SK-N-SH treated with all-trans-retinoic acid at 6 μM for 48 hours (cell line): Measurements from ENCODE around the gene CACNA1I.

Experiments
- ATAC-seq: fragments of 200-7000 bp; cut with Tn5 transposase; 3 replicates; pipeline ENCODE4 v1.9.1; 2020; ENCODE audit warnings: mild to moderate bottlenecking, moderate library complexity
- ARNTL ChIP-seq: fragments of 450-650 bp; formaldehyde crosslinking; IDR thresholded peaks from 2 replicates; pipeline ENCODE4 v1.5.0; 2020; ENCODE audit warnings: low read depth, mild to moderate bottlenecking, moderate library complexity, borderline replicate concordance
- BACH2 ChIP-seq: fragments of 250-450 bp; sonication (Bioruptor Pico); IDR thresholded peaks from 2 replicates; pipeline ENCODE4 v1.9.0; 2021; ENCODE audit warnings: mild to moderate bottlenecking, borderline replicate concordance
- CREB5 ChIP-seq: fragments of 250-450 bp; sonication (Bioruptor Pico); IDR thresholded peaks from 2 replicates; pipeline ENCODE4 v1.5.1; 2020; ENCODE audit warnings: low read depth, mild to moderate bottlenecking, moderate library complexity
- CSDC2 ChIP-seq: fragments of 250-450 bp; sonication (Bioruptor Pico); IDR thresholded peaks from 2 replicates; pipeline ENCODE4 v1.5.0; 2020; ENCODE audit warnings: mild to moderate bottlenecking, moderate library complexity
- CSRNP3 ChIP-seq: fragments of 250-450 bp; sonication (Bioruptor Pico); IDR thresholded peaks from 2 replicates; pipeline ENCODE4 v1.5.1; 2021; ENCODE audit warnings: mild to moderate bottlenecking, moderate library complexity
- ESRRG ChIP-seq: fragments of 250-450 bp; sonication (Bioruptor Pico); IDR thresholded peaks from 2 replicates; pipeline ENCODE4 v1.6.1; 2021; ENCODE audit warnings: mild to moderate bottlenecking
- GLIS3 ChIP-seq: fragments of 250-450 bp; sonication (Bioruptor Pico); IDR thresholded peaks from 2 replicates; pipeline ENCODE4 v1.5.0; 2020; ENCODE audit warnings: mild to moderate bottlenecking, moderate library complexity
- ISL1 ChIP-seq: fragments of 250-450 bp; sonication (Bioruptor Pico); IDR thresholded peaks from 2 replicates; pipeline ENCODE4 v2.1.2; 2022; ENCODE audit warnings: mild to moderate bottlenecking, moderate library complexity
- OSR1 ChIP-seq: fragments of 250-450 bp; sonication (Bioruptor Pico); IDR thresholded peaks from 2 replicates; pipeline ENCODE4 v1.8.0; 2022; ENCODE audit warnings: moderate library complexity, mild to moderate bottlenecking, inconsistent platforms
- PPARA ChIP-seq: fragments of 250-450 bp; sonication (Bioruptor Pico); IDR thresholded peaks from 2 replicates; pipeline ENCODE4 v1.5.0; 2020; ENCODE audit warnings: mild to moderate bottlenecking, borderline replicate concordance
- RARB ChIP-seq: fragments of 250-450 bp; sonication (Bioruptor Pico); IDR thresholded peaks from 2 replicates; pipeline ENCODE4 v1.8.0; 2021; ENCODE audit warnings: mild to moderate bottlenecking, moderate library complexity
- SNAI2 ChIP-seq: fragments of 250-450 bp; sonication (Bioruptor Pico); IDR thresholded peaks from 2 replicates; pipeline ENCODE4 v1.5.0; 2020; ENCODE audit warnings: mild to moderate bottlenecking, moderate library complexity
- TCF4 ChIP-seq: fragments of 250-450 bp; sonication (Bioruptor Pico); IDR thresholded peaks from 2 replicates; pipeline ENCODE4 v1.8.0; 2021; ENCODE audit warnings: mild to moderate bottlenecking, moderate library complexity, borderline replicate concordance
- TOX ChIP-seq: fragments of 250-450 bp; sonication (Bioruptor Pico); IDR thresholded peaks from 2 replicates; pipeline ENCODE4 v1.8.0; 2021; ENCODE audit warnings: mild to moderate bottlenecking, moderate library complexity, borderline replicate concordance
- TSHZ2 ChIP-seq: fragments of 250-450 bp; sonication (Bioruptor Pico); IDR thresholded peaks from 2 replicates; pipeline ENCODE4 v1.5.0; 2020; ENCODE audit warnings: mild to moderate bottlenecking, moderate library complexity
- ZC3H10 ChIP-seq: fragments of 250-450 bp; sonication (Bioruptor Pico); IDR thresholded peaks from 2 replicates; pipeline ENCODE4 v1.5.1; 2021; ENCODE audit warnings: mild to moderate bottlenecking, moderate library complexity
- ZFP3 ChIP-seq: fragments of 250-450 bp; sonication (Bioruptor Pico); IDR thresholded peaks from 2 replicates; pipeline ENCODE4 v1.5.0; 2020; ENCODE audit warnings: mild to moderate bottlenecking, moderate library complexity
- ZNF565 ChIP-seq: fragments of 450-650 bp; formaldehyde crosslinking; conservative IDR thresholded peaks from 2 replicates; pipeline ENCODE4 v1.5.0; 2020; ENCODE audit warnings: low read depth, mild to moderate bottlenecking, moderate library complexity
- ZNF70 ChIP-seq: fragments of 450-650 bp; formaldehyde crosslinking; IDR thresholded peaks from 2 replicates; pipeline ENCODE4 v1.5.0; 2020; ENCODE audit warnings: mild to moderate bottlenecking, moderate library complexity
- ZNF8 ChIP-seq: fragments of 450-650 bp; formaldehyde crosslinking; IDR thresholded peaks from 2 replicates; pipeline ENCODE4 v1.5.0; 2020; ENCODE audit warnings: mild to moderate bottlenecking, moderate library complexity
- TF ChIP-seq, protein P1 (sequence below): fragments of 250-450 bp; sonication (Bioruptor Pico); IDR thresholded peaks from 2 replicates; pipeline ENCODE4 v1.8.0; 2020; ENCODE audit warnings: mild to moderate bottlenecking, moderate library complexity, borderline replicate concordance
- TF ChIP-seq, protein P2 (sequence below): fragments of 250-450 bp; sonication (Bioruptor Pico); IDR thresholded peaks from 2 replicates; pipeline ENCODE4 v1.8.0; 2021; ENCODE audit warnings: low read depth, mild to moderate bottlenecking, moderate library complexity, borderline replicate concordance

CACNA1I gene

GRCh38 chr22:39677967-39678366 lies 107.4 kb downstream of the CACNA1I start:
- ATAC-seq, result no peak
- no peak for TF ChIP-seq GLIS3 (CRISPR knock-in tag)
- TF ChIP-seq OSR1 (CRISPR knock-in tag), result no peak
- TF ChIP-seq BACH2 (CRISPR knock-in tag), result no peak
- no peak for TF ChIP-seq SNAI2
- TF ChIP-seq ZNF8, result no peak

DNA sequence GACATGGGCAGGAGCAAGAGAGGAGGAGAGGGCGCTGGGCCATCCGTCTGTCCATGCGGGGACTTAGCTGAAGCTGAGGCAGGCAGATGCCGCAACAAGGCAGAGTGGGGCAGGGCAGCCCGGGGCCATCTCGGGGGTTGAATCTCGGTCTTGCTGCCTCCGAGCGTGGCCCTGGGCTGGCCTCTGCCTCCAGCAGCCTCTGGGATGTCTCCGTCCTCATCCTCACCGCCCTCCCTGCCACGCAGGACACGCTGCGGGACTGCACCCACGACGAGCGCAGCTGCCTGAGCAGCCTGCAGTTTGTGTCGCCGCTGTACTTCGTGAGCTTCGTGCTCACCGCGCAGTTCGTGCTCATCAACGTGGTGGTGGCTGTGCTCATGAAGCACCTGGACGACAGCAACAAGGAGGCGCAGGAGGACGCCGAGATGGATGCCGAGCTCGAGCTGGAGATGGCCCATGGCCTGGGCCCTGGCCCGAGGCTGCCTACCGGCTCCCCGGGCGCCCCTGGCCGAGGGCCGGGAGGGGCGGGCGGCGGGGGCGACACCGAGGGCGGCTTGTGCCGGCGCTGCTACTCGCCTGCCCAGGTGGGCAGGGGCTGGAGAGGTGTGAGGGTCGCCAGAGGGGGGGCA lies 108.4 kb downstream of the CACNA1I start:
- ATAC-seq, result no peak
- TF ChIP-seq RARB (CRISPR knock-in tag), result no peak

GRCh38 chr22:39679652-39680051 lies 109.1 kb downstream of the CACNA1I start:
- no peak for ATAC-seq
- TF ChIP-seq ESRRG (CRISPR knock-in tag) (no peak), CSDC2 (CRISPR knock-in tag) (no peak), ZFP3 (no peak), OSR1 (CRISPR knock-in tag) (no peak), ZNF565 (CRISPR knock-in tag) (no peak), ARNTL (CRISPR knock-in tag) (no peak), TSHZ2 (CRISPR knock-in tag) (no peak), RARB (CRISPR knock-in tag) (no peak), TCF4 (CRISPR knock-in tag) (no peak), BACH2 (CRISPR knock-in tag) (no peak), PPARA (CRISPR knock-in tag) (no peak), ZC3H10 (no peak), ISL1 (CRISPR knock-in tag) (no peak), GLIS3 (CRISPR knock-in tag) (no peak), TOX (CRISPR knock-in tag) (no peak), ZNF70 (CRISPR knock-in tag) (no peak), CREB5 (CRISPR knock-in tag) (no peak), CSRNP3 (CRISPR knock-in tag) (no peak)
- TF ChIP-seq, protein P1, sequence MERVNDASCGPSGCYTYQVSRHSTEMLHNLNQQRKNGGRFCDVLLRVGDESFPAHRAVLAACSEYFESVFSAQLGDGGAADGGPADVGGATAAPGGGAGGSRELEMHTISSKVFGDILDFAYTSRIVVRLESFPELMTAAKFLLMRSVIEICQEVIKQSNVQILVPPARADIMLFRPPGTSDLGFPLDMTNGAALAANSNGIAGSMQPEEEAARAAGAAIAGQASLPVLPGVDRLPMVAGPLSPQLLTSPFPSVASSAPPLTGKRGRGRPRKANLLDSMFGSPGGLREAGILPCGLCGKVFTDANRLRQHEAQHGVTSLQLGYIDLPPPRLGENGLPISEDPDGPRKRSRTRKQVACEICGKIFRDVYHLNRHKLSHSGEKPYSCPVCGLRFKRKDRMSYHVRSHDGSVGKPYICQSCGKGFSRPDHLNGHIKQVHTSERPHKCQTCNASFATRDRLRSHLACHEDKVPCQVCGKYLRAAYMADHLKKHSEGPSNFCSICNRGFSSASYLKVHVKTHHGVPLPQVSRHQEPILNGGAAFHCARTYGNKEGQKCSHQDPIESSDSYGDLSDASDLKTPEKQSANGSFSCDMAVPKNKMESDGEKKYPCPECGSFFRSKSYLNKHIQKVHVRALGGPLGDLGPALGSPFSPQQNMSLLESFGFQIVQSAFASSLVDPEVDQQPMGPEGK (CRISPR knock-in tag), result no peak
- TF ChIP-seq, protein P2, sequence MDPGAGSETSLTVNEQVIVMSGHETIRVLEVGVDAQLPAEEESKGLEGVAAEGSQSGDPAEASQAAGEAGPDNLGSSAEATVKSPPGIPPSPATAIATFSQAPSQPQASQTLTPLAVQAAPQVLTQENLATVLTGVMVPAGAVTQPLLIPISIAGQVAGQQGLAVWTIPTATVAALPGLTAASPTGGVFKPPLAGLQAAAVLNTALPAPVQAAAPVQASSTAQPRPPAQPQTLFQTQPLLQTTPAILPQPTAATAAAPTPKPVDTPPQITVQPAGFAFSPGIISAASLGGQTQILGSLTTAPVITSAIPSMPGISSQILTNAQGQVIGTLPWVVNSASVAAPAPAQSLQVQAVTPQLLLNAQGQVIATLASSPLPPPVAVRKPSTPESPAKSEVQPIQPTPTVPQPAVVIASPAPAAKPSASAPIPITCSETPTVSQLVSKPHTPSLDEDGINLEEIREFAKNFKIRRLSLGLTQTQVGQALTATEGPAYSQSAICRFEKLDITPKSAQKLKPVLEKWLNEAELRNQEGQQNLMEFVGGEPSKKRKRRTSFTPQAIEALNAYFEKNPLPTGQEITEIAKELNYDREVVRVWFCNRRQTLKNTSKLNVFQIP (CRISPR knock-in tag), result no peak
- TF ChIP-seq, all 23 proteins: peak for 0
